K562 (cell line): ENCODE results near the gene C1orf174. TPM values are rescaled to one million over a fixed set of nuclear protein-coding genes. Genes with fewer than 3 reads are reported as not detected.

Experiments used
- ATAC-seq: fragments of 200-7000 bp; cut with Tn5 transposase; 3 replicates; pipeline ENCODE4 v1.9.1; 2020; ENCODE audit warnings: moderate library complexity
- BruUV-seq: library from RNA; stranded (reverse); fragments of 400-500 nt; replicated peaks from 2 replicates; lab custom pipeline; 2021; lab: Mats Ljungman, UMichigan
- CTCF ChIA-PET: fragments of 300-600 bp; formaldehyde crosslinking; extraction: SDS; loops from one replicate; lab custom pipeline; 2021; ENCODE audit warnings: low intra/inter-chr PET ratio; lab: Yijun Ruan, JAX
- POLR2A ChIA-PET: fragments of 300-600, 350-650 bp; sonication (Branson Sonifier 250); formaldehyde crosslinking; extraction: SDS; loops from one replicate; lab custom pipeline; 2021; ENCODE audit warnings: antibody characterized with exemption, inconsistent platforms; lab: Yijun Ruan, JAX
- DNase-seq, 4 experiments: peaks; one replicate each; pipeline versions ENCODE4 v3.0.0 to v3.0.0-alpha.2; 2011 to 2018; ENCODE audit warnings: low spot score in 3 of 4, mixed read lengths in 3 of 4; ENCODE audit errors: extremely low read depth in 1 of 4
- FAIRE-seq: peaks from 2 replicates; lab custom pipeline; 2011; peaks lifted over from hg19 to GRCh38; lab: Jason Lieb, UNC
- H2AFZ ChIP-seq: 2 replicates; pipeline ENCODE4 v1.6.0; 2011; ENCODE audit warnings: low read depth, low read length, control low read depth, inconsistent platforms
- H3K27ac ChIP-seq: fragments of 200-600 bp; 3 replicates; pipeline ENCODE4 v1.8.0; 2011; ENCODE audit warnings: low read depth, mild to moderate bottlenecking, control low read depth, inconsistent platforms, low read length, moderate library complexity, mixed read lengths; ENCODE audit errors: extremely low read depth
- H3K27me3 ChIP-seq, 2 experiments: fragments of 300-600 bp in 1 of 2; 2 replicates in 1 of 2; 3 replicates in 1 of 2; pipeline versions ENCODE4 v1.6.0 to v1.8.0; 2011; ENCODE audit warnings: inconsistent platforms in 2 of 2, low read length in 2 of 2, mild to moderate bottlenecking in 1 of 2, mixed read lengths in 1 of 2, moderate library complexity in 1 of 2; ENCODE audit not compliant: control insufficient read depth in 2 of 2, insufficient read depth in 2 of 2
- H3K36me3 ChIP-seq: fragments of 300-600 bp; 3 replicates; pipeline ENCODE4 v1.8.0; 2011; ENCODE audit warnings: mild to moderate bottlenecking, low read length, inconsistent platforms; ENCODE audit not compliant: control insufficient read depth, insufficient read depth
- H3K4me1 ChIP-seq, 2 experiments: fragments of 200-600 bp in 1 of 2; replicated peaks in 1 of 2; 2 replicates in 1 of 2; 3 replicates in 1 of 2; pipeline versions ENCODE4 v1.5.1 to v1.8.0; 2011; ENCODE audit warnings: inconsistent platforms in 2 of 2, low read length in 2 of 2, mild to moderate bottlenecking in 1 of 2, mixed read lengths in 1 of 2, moderate library complexity in 1 of 2; ENCODE audit not compliant: control insufficient read depth in 2 of 2, insufficient read depth in 2 of 2
- H3K4me2 ChIP-seq: 2 replicates; pipeline ENCODE4 v1.6.1; 2011; ENCODE audit warnings: low read length, control low read depth, inconsistent platforms, mixed read lengths; ENCODE audit not compliant: insufficient read depth
- H3K4me3 ChIP-seq: fragments of 200-600 bp; sonication (generic), shearing (Covaris generic); 2 replicates; pipeline ENCODE4 v1.5.1; 2016; ENCODE audit warnings: control low read depth, inconsistent platforms
- H3K79me2 ChIP-seq: fragments of 200-600 bp; 3 replicates; pipeline ENCODE4 v1.8.0; 2011; ENCODE audit warnings: low read length, inconsistent platforms; ENCODE audit not compliant: control insufficient read depth, insufficient read depth
- H3K9ac ChIP-seq, 2 experiments: 2 replicates each; pipeline versions ENCODE4 v1.6.0 to v1.6.1; 2011; ENCODE audit warnings: low read depth in 2 of 2, low read length in 2 of 2, control low read depth in 1 of 2, inconsistent platforms in 1 of 2, mild to moderate bottlenecking in 1 of 2, mixed read lengths in 1 of 2; ENCODE audit not compliant: insufficient read depth in 1 of 2
- H3K9me1 ChIP-seq: one replicate; pipeline ENCODE4 v1.6.0; 2011; ENCODE audit warnings: inconsistent platforms, mild to moderate bottlenecking, low read length, moderate library complexity; ENCODE audit not compliant: control insufficient read depth, insufficient read depth
- H3K9me3 ChIP-seq: replicated peaks from 2 replicates; pipeline ENCODE4 v1.5.1; 2011; ENCODE audit warnings: low read depth, low read length, inconsistent platforms; ENCODE audit not compliant: control insufficient read depth, insufficient read depth
- H4K20me1 ChIP-seq: replicated peaks from 2 replicates; pipeline ENCODE4 v1.6.1; 2011; ENCODE audit warnings: low read length, inconsistent platforms, mixed read lengths; ENCODE audit not compliant: control insufficient read depth, insufficient read depth
- ARID3A ChIP-seq: IDR thresholded peaks from 2 replicates; pipeline ENCODE4 v1.6.1; 2012; ENCODE audit warnings: low read depth, low read length, improper control_type of control experiment, borderline replicate concordance
- E4F1 ChIP-seq: fragments of 250-450 bp; sonication (Bioruptor Pico); IDR thresholded peaks from 2 replicates; pipeline ENCODE4 v1.5.0; 2021; ENCODE audit warnings: mild to moderate bottlenecking, borderline replicate concordance
- GABPB1 ChIP-seq: sonication (generic); formaldehyde crosslinking; IDR thresholded peaks from 2 replicates; pipeline ENCODE4 v1.8.0; 2022; ENCODE audit warnings: mild to moderate bottlenecking, missing genetic modification reagents
- MAX ChIP-seq: sonication (generic); formaldehyde crosslinking; IDR thresholded peaks from 2 replicates; pipeline ENCODE4 v1.9.0; 2022; ENCODE audit warnings: mild to moderate bottlenecking, missing genetic modification reagents
- MED1 ChIP-seq: sonication (generic); formaldehyde crosslinking; IDR thresholded peaks from 2 replicates; pipeline ENCODE4 v1.8.1; 2023; ENCODE audit warnings: missing genetic modification reagents, borderline replicate concordance
- PCBP2 ChIP-seq: fragments of 200-400 bp; formaldehyde crosslinking; IDR thresholded peaks from 2 replicates; pipeline ENCODE4 v1.6.1; 2018; ENCODE audit warnings: low read length, low read depth, mild to moderate bottlenecking, moderate library complexity; ENCODE audit not compliant: poor library complexity, severe bottlenecking
- PHF20 ChIP-seq: fragments of 450-650 bp; IDR thresholded peaks from 2 replicates; pipeline ENCODE4 v1.6.1; 2018; ENCODE audit not compliant: partially characterized antibody
- THAP12 ChIP-seq: fragments of 250-450 bp; sonication (Bioruptor Pico); IDR thresholded peaks from 2 replicates; pipeline ENCODE4 v1.9.0; 2021; ENCODE audit warnings: mild to moderate bottlenecking, inconsistent platforms
- ZBTB7A ChIP-seq: IDR thresholded peaks from 2 replicates; pipeline ENCODE4 v1.6.1; 2011; ENCODE audit warnings: low read depth, mild to moderate bottlenecking, low read length, moderate library complexity, borderline replicate concordance; ENCODE audit not compliant: control insufficient read depth
- ZFX ChIP-seq: sonication (generic); formaldehyde crosslinking; IDR thresholded peaks from 2 replicates; pipeline ENCODE4 v1.8.0; 2022; ENCODE audit warnings: mild to moderate bottlenecking, missing genetic modification reagents, moderate library complexity
- ZNF511 ChIP-seq: sonication (generic); formaldehyde crosslinking; IDR thresholded peaks from 2 replicates; pipeline ENCODE4 v1.8.0; 2022; ENCODE audit warnings: mild to moderate bottlenecking, missing genetic modification reagents
- WGBS: fragments of 100-300 bp; shearing (Covaris generic); methylation state at CpG from one replicate; pipeline ENCODE4 v1.1.6; 2016; ENCODE audit warnings: low coverage, mixed read lengths; ENCODE audit not compliant: insufficient coverage; ENCODE audit errors: missing lambda C conversion rate; 5-methylcytosine and 5-hydroxymethylcytosine counted together
- in situ Hi-C: fragments of 300-500 bp; cut with MboI; formaldehyde crosslinking; loops from 4 replicates; pipeline ENCODE4 v1.15.0; 2018; ENCODE audit warnings: inconsistent platforms, mixed read lengths
- intact Hi-C: fragments of 100-400 bp; cut with micrococcal nuclease; formaldehyde crosslinking; loops from 2 replicates; pipeline ENCODE4 v1.14.2; 2022
- polyA plus RNA-seq, 8 experiments: library from polyadenylated mRNA; depleted of rRNA in 4 of 8; stranded (reverse) in 5 of 8; unstranded in 3 of 8; fragments of >200 nt; fragmentation: Nextera tagmentation in 2 of 8; fragmentation: Illumina TruSeq in 1 of 8; extraction: Ambion mirVana in 2 of 8; extraction: Trizol in 1 of 8; gene quantifications; 2 replicates each; pipeline versions ENCODE4 v1.2.1 to v1.2.3, GENCODE V29; 2011 to 2014; ENCODE audit warnings: inconsistent platforms in 1 of 8, missing spikeins in 1 of 8
- total RNA-seq, 7 experiments: library from RNA; depleted of rRNA in 6 of 7; stranded (reverse); fragments of >200 nt in 6 of 7; fragmentation: Illumina TruSeq in 2 of 7; extraction: Trizol in 2 of 7; gene quantifications; 2 replicates each; pipeline versions ENCODE4 v1.2.1 to v1.2.3, GENCODE V29; 2011 to 2021; ENCODE audit warnings: low replicate concordance in 1 of 7

C1orf174 gene
- total and polyA plus RNA-seq, 9 of the 15 experiments (the other 6 are each of a cell fraction or from before 2014, with no cell fraction given) = 38.5 to 64.9 (median 45.4) TPM

GRCh38 chr1:3856923-3857790 is 42.9 kb downstream of the C1orf174 start, which contains the start of the genes CEP104 and DFFB:
Gene CEP104 (minus strand): TSS chr1:3857211. CDS start chr1:3852407, 4,804 bp downstream.
Gene DFFB (plus strand): TSS chr1:3857476. CDS start chr1:3857604, 128 bp downstream.
- ChIA-PET CTCF (interaction anchor here (0.9 to 1.6 kb wide), 2 partner anchors 12 to 57 kb away, joined by 3 to 6 read pairs; no protein-coding TSS in a partner anchor), POLR2A (interaction anchor here (0.6 to 1.9 kb wide), 5 partner anchors 8 to 554 kb away, joined by 3 to 6 read pairs (median 4); no protein-coding TSS in a partner anchor)
- Histone ChIP-seq H3K4me1 (peaks cover 10 to 37% of the 10 kb centered on the region in 2 experiments; a peak in 3 of 5 replicates), H3K9me1 (no peaks in the 10 kb centered on the region), H3K9ac (peak within 1 kb of the TSS; percentile 75 to 93), H3K4me2 (peak within 1 kb of the TSS; percentile 99), H3K36me3 (peaks cover 8% of the 10 kb centered on the region; the same call in 1 of the 3 replicates), H3K27me3 (no peaks in the 10 kb centered on the region), H3K4me3 (peak within 1 kb of the TSS; percentile 90), H4K20me1 (peaks cover 4% of the 10 kb centered on the region; the same call in 1 of the 2 replicates), H2AFZ (peak within 1 kb of the TSS; percentile 100), H3K79me2 (peaks cover 42% of the 10 kb centered on the region), H3K27ac (peak within 1 kb of the TSS; percentile 68), H3K9me3 (no peaks in the 10 kb centered on the region)
- intact Hi-C loops = loop anchor here (1.0 to 5.0 kb wide), 3 partner anchors 13 to 80 kb away; partner anchors contain the start of gene C1orf174
- under 1% methylated on average over 65 of the region's 73 CpGs for WGBS
- BruUV-seq = no TSS peak
- peak; percentile 99 for FAIRE-seq
- in situ Hi-C loops = no loop called here
- ATAC-seq = peak; percentile 98
- peak; percentile 100 for DNase-seq
- peak; percentile 69; the same call in 1 of the 2 replicates for TF ChIP-seq THAP12 (CRISPR knock-in tag)
- TF ChIP-seq ZBTB7A = peak; percentile 80; the same call in 1 of the 2 replicates
- TF ChIP-seq E4F1 (CRISPR knock-in tag) = no peak
- no peak for TF ChIP-seq ARID3A
- TF ChIP-seq MED1 (CRISPR knock-in tag) = no peak
- peak; percentile 62 for TF ChIP-seq PHF20
- TF ChIP-seq MAX (CRISPR knock-in tag) = peak; percentile 87
- no peak for TF ChIP-seq PCBP2
- peak; percentile 90 for TF ChIP-seq ZFX
- peak; percentile 85; the same call in 1 of the 2 replicates for TF ChIP-seq GABPB1 (CRISPR knock-in tag)
- peak; percentile 60; the same call in 1 of the 2 replicates for TF ChIP-seq ZNF511 (CRISPR knock-in tag)
